Esophagus muscularis mucosa (tissue), 4 donors: ENCODE measurements around the gene SLCO1B1. TPM values are rescaled to one million over a fixed set of nuclear protein-coding genes. Genes with fewer than 3 reads are reported as not detected.
"Not testable (repeated sequence)": the region's sequence is repeated elsewhere in the genome, so short reads cannot be mapped to it uniquely, and the experiment has no call there.

ENCODE experiments used
- DNase-seq: peaks from one replicate; pipeline ENCODE4 v3.0.0-alpha.2; 2017; ENCODE audit errors: extremely low spot score
- H3K27ac ChIP-seq, 4 donors: fragments of 200-600 bp; sonication (generic); replicated peaks in 1 of 4; 1 replicate in 3 of 4; 2 replicates in 1 of 4; pipeline ENCODE4 v1.5.1; 2016 to 2019; ENCODE audit warnings: mild to moderate bottlenecking in 1 of 4
- H3K27me3 ChIP-seq, 4 donors: fragments of 200-600 bp; sonication (generic); one replicate each; pipeline versions ENCODE4 v1.5.1 to v1.6.0; 2016 to 2019
- H3K36me3 ChIP-seq, 4 donors: fragments of 200-600 bp; sonication (generic); one replicate each; pipeline ENCODE4 v1.5.1; 2016 to 2019
- H3K4me1 ChIP-seq, 4 donors: fragments of 200-600 bp; sonication (generic); one replicate each; pipeline ENCODE4 v1.5.1; 2016 to 2019
- H3K4me3 ChIP-seq, 4 donors: fragments of 200-600 bp; sonication (generic); 1 replicate in 2 of 4; 2 replicates in 2 of 4; pipeline ENCODE4 v1.5.1; 2016 to 2019; ENCODE audit warnings: mild to moderate bottlenecking in 4 of 4, moderate library complexity in 1 of 4
- H3K9me3 ChIP-seq, 4 donors: fragments of 200-600 bp; sonication (generic); 1 replicate in 3 of 4; 2 replicates in 1 of 4; pipeline ENCODE4 v1.5.1; 2016 to 2019
- CTCF ChIP-seq, 3 experiments: fragments of 200-600 bp in 2 of 3; fragments of 450-650 bp in 1 of 3; sonication (generic) in 2 of 3; IDR thresholded peaks; one replicate each; pipeline ENCODE4 v1.5.1; 2017 to 2019; ENCODE audit warnings: antibody characterized with exemption in 3 of 3, mild to moderate bottlenecking in 2 of 3, moderate library complexity in 1 of 3
- EP300 ChIP-seq: sonication (generic); formaldehyde crosslinking; IDR thresholded peaks from one replicate; pipeline ENCODE4 v1.6.1; 2017; ENCODE audit warnings: antibody characterized with exemption
- POLR2A ChIP-seq: fragments of 450-650 bp; IDR thresholded peaks from one replicate; pipeline ENCODE4 v1.6.1; 2017; ENCODE audit warnings: antibody characterized with exemption, moderate library complexity, mild to moderate bottlenecking, low read depth
- POLR2AphosphoS5 ChIP-seq, 2 donors: sonication (generic); formaldehyde crosslinking; IDR thresholded peaks; one replicate each; pipeline ENCODE4 v1.6.1; 2017; ENCODE audit warnings: antibody characterized with exemption in 2 of 2
- WGBS: methylation state at CpG from one replicate; pipeline ENCODE4 v1.1.5; 2018; 5-methylcytosine and 5-hydroxymethylcytosine counted together
- intact Hi-C: fragments of 100-400 bp; cut with DNase I; formaldehyde crosslinking; loops from one replicate; pipeline ENCODE4 v1.15.1; 2023
- total RNA-seq, 4 donors: library from RNA; depleted of rRNA; stranded (reverse); fragments of >200 nt; gene quantifications; one replicate each; pipeline versions ENCODE4 v1.1.0 to v1.2.1, GENCODE V29; 2016

The SLCO1B1 gene
- total RNA-seq, 4 donors from 2014 or later: not detected

GRCh38 chr12:21144309-21144708 lies 13.3 kb downstream of the SLCO1B1 start:
- H3K36me3 ChIP-seq: no peaks in the 10 kb centered on the region
- intact Hi-C loops: no loop called here
- no peaks in the 10 kb centered on the region for H3K4me1 ChIP-seq
- no peak overlapping the region for H3K4me3 ChIP-seq
- DNase-seq: no peak
- TF ChIP-seq POLR2A (no peak), CTCF (IDR thresholded peaks at IDR 0.05) (no peak), EP300 (no peak), POLR2AphosphoS5 (IDR thresholded peaks at IDR 0.05) (no peak)
- H3K9me3 ChIP-seq: peaks cover 0 to 13% (median 0%) of the 10 kb centered on the region in 4 donors
- no peak overlapping the region for H3K27ac ChIP-seq
- no peaks in the 10 kb centered on the region for H3K27me3 ChIP-seq

- DNase-seq, H3K27ac ChIP-seq, H3K36me3 ChIP-seq, H3K4me3 ChIP-seq, intact Hi-C loops, H3K4me1 ChIP-seq, H3K27me3 ChIP-seq: not testable (repeated sequence)
- WGBS: 80% methylated on average over 5 of the region's 5 CpGs
- H3K9me3 ChIP-seq: peaks cover 0 to 13% (median 0%) of the 10 kb centered on the region in 4 donors
These were observed 18.9 kb downstream of the SLCO1B1 start for GRCh38 chr12:21149861-21150260.

- H3K9me3 ChIP-seq: peaks cover 0 to under 1% (median 0%) of the 10 kb centered on the region in 4 donors
- H3K4me1 ChIP-seq: no peaks in the 10 kb centered on the region
- WGBS: 87% methylated on average over 3 of the region's 3 CpGs
- H3K27ac ChIP-seq: no peak overlapping the region
- TF ChIP-seq CTCF (IDR thresholded peaks at IDR 0.05): no peak
- TF ChIP-seq EP300: no peak
- no peak for TF ChIP-seq POLR2AphosphoS5 (IDR thresholded peaks at IDR 0.05)
- no peak for TF ChIP-seq POLR2A
- H3K4me3 ChIP-seq: no peak overlapping the region
- intact Hi-C loops: no loop called here
- DNase-seq: no peak
- H3K36me3 ChIP-seq: no peaks in the 10 kb centered on the region
- no peaks in the 10 kb centered on the region for H3K27me3 ChIP-seq
These were observed 20.2 kb downstream of the SLCO1B1 start for GRCh38 chr12:21151184-21151583.

GRCh38 chr12:21155522-21156351 lies 24.7 kb downstream of the SLCO1B1 start:
- no peaks in the 10 kb centered on the region for H3K36me3 ChIP-seq
- H3K27me3 ChIP-seq: no peaks in the 10 kb centered on the region
- H3K27ac ChIP-seq: no peak overlapping the region
- no peak for DNase-seq
- no peaks in the 10 kb centered on the region for H3K4me1 ChIP-seq
- no peak for TF ChIP-seq EP300
- no peak for TF ChIP-seq CTCF (IDR thresholded peaks at IDR 0.05)
- TF ChIP-seq POLR2A: no peak
- TF ChIP-seq POLR2AphosphoS5 (IDR thresholded peaks at IDR 0.05): no peak
- H3K9me3 ChIP-seq: no peaks in the 10 kb centered on the region
- no peak overlapping the region for H3K4me3 ChIP-seq
- intact Hi-C loops: no loop called here
- WGBS: 85% methylated on average over 3 of the region's 3 CpGs

GRCh38 chr12:21165048-21165447 lies 34.1 kb downstream of the SLCO1B1 start:
- Histone ChIP-seq H3K36me3 (no peaks in the 10 kb centered on the region), H3K4me1 (no peaks in the 10 kb centered on the region), H3K4me3 (no peak overlapping the region), H3K9me3 (peaks cover 0 to 3% (median 1%) of the 10 kb centered on the region in 4 donors), H3K27me3 (no peaks in the 10 kb centered on the region), H3K27ac (no peak overlapping the region)
- no peak for DNase-seq
- TF ChIP-seq CTCF (IDR thresholded peaks at IDR 0.05): no peak
- no peak for TF ChIP-seq POLR2A
- no peak for TF ChIP-seq POLR2AphosphoS5 (IDR thresholded peaks at IDR 0.05)
- WGBS: 66% methylated on average over 4 of the region's 4 CpGs
- intact Hi-C loops: no loop called here
